ENCODE results near the gene C14orf180.
A peak's percentile ranks its signal among the peaks of the same experiment; 100 is the strongest.

The C14orf180 gene

DNA sequence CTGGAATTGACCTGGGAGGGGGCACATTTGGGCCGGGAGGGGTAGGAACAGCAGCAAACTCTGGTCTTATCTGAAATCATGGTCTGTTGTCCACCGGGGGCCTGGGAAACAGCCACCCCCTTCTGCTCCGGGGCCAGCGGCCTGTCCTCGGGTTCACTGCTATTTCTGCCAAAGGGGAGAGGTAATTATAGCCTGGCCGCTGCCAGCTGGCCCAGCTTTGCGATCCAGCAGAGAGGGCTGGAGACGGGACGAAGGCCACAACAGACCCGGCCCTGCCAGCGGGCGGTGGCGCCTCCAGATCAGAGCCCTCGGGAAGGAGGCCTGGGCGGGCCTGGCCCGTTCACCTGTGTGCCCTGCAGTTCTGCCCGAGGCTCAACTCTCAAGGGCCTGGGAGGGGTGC, at the start of gene C14orf180:
TSS of gene C14orf180 (plus strand) at position 258 of the 400 bp plus-strand sequence. CDS start 6,667 bp downstream, outside the sequence.
- no peak for DNase-seq

DNA sequence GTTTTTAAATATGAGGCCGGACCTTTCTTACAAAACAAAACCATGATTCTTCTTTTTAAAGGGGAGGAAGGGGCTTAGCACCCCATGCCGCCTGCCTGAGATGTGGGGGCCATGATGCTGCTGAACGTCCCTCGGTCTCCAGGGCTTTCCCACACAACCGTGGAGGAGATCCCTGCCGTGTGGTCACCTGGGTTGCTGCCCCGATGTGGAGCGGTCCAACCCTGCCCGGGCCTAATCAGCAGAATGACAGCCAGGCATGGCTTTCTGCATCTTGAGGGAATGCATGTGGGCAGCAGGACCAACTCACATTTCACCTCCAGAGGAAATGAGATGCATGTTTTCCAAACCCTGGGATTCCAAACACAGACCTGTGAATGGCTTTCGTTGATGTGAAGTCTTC, 48.9 kb upstream of the C14orf180 start:
- DNase-seq, result no peak

GRCh38 chr14:104531421-104532190, 48.0 kb upstream of the C14orf180 start:
- no peak for DNase-seq

- DNase-seq, result no peak
These were observed 47.4 kb upstream of the C14orf180 start for GRCh38 chr14:104532191-104532555.

DNA sequence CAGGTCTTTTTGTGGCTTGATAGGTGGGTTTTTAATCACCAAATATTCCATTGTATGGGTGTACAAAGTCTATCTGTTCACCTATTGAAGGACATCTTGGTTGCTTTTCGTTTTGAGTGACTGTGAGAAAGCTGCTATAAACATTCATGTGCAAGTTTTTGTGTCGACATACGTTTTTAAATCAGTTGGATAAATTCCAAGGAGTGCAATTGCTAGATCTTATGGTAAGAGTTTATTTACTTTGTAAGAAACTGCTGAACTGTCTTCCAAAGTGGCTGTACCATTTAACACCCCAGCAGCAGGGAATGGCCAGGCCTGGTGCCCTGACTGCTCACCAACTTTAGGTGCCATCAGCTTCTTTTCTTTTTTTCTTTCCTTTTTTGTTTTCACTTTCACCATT, 45.5 kb upstream of the C14orf180 start:
- DNase-seq, result no peak

DNA sequence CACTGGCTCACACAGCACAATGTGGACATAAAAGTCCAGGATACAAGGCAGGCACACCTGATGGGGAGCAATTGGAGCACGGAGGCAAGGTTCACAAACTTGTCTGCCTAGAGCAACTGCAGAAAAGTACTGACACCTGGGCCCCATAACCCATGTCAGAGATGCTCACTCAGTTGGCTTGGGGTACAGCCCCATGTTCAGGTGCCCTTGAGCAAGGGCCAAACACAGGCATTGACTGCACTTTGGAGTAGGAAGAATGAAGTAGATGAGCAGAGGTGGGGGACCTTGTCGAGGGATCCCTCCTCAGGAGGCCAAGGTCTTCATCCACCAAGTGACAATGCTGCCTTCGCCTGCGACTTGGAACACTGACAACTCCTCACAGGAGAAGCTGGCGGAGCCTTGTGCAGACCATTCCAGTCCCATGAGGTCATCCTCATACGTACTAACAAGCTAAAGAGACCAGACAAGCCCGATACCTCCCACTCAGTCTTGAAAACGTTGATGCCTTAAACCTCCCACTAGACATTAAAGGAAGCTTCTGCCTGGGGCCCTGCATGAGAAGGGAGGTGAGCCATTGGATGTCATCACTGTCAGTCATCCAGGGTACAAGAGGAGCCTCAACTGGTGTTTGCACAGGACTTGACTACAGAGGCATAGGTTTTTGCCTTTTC, 42.5 kb upstream of the C14orf180 start:
- DNase-seq, result peak; percentile 37

DNA sequence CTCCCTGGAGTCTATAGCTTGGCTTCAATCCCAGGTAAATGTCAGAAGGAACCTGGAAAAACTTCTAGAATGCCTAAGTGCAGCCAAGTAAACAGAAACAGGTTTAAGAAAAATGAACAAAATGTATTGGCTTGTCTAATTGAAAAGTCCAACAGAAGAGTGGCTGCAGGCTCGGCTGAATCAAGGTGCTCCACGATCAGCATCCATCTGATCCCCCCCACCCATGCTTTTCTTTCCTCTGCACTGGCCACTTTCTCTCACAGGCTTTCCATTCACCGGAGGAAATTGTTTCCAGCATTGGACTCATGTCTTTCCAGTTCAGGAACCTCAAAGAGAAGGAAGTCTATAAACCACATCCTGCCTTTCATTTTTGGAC, 42.0 kb upstream of the C14orf180 start:
- no peak for DNase-seq

DNA sequence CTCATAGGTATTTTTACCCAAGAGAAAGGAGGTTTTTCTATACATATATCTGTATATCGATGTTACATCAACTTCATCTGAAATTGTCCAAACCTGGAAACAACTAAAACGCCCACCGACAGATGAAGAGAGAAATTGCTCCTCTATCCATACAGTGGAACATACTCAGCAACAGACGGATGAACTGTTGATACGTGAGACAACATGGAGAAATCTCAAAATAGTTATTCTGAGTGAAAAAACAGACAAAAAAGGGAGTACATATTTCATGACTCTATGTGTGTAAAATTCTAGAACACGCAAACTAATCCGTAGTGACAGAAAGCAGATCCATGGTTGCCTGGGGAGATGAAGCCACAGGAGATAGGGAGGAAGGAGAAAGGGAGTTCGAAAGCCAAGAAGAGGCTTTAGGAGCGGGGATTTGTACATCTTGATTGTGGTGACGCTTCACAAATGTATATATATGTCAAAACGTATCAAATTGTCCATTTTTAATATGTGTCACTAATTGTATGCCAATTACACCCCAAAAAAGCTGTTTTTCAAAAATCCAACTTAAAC, 37.6 kb upstream of the C14orf180 start:
- no peak for DNase-seq

- no peak for DNase-seq
These were observed 36.4 kb upstream of the C14orf180 start for GRCh38 chr14:104542871-104543830.

DNA sequence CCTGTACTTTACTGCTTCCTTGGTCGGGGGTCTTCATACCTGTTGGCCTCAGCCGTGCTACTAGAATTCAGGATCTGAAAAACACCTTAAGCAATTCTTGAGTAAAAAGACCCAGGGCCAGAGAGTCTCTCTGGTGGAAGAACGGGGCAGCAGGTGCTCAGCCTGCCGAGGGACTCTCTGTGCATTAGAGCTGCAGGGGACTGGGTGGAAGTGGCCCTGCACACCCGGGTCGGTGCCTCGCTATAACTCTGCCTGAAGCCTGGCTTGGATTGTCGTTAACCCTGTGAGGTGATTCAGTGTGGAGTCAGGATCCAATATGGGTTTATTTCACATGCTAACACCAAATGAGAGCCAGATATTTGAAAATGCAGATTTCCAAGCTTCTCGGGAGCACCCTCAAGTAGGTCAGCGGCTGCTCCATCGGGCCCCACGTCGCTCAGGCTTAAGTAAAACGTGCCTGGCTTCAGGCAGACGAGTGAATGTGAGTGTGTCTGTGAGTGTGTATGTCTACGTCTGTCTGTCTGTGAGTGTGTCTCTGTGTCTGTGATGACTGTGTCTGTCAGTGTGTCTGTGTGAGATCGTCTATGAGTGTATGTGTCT, 35.1 kb upstream of the C14orf180 start:
- no peak for DNase-seq

DNA sequence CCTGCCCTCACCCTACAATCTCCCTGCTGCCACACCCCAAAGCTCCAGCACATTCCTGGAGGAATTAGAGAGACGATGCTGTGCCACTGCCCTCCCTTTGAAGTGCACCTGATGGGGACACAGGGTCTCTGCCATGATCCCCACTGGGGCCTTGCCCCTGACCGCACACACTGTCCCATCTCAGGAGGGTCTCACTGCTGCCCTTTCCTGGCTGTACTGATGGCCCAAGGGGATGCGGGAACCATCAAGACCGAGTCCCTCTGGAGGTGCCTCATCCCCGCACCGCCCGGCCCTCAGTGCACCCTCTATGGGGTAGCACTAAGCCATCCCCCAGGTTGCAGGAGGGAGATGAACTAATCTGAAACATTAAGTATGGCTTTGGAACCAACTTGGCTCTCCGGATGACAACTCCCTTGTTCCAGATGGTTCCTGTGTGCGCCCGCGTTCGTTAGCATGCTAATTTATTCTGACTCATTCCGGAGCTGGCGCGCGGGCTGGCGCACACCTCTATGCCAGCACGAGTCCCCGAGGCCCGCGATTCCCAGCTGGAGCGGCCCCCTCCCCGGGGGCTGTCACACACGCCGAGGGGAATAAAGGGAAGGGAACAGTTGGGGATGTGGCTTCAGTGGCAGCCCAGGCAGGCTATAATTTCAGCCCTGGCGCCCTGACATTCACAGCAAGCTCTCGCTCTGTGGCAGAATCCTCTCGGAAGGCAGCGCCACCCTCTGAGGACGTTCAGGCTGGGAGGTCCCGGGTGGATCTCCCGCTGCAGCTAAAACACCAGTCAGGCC, 34.2 kb upstream of the C14orf180 start:
- no peak for DNase-seq

DNA sequence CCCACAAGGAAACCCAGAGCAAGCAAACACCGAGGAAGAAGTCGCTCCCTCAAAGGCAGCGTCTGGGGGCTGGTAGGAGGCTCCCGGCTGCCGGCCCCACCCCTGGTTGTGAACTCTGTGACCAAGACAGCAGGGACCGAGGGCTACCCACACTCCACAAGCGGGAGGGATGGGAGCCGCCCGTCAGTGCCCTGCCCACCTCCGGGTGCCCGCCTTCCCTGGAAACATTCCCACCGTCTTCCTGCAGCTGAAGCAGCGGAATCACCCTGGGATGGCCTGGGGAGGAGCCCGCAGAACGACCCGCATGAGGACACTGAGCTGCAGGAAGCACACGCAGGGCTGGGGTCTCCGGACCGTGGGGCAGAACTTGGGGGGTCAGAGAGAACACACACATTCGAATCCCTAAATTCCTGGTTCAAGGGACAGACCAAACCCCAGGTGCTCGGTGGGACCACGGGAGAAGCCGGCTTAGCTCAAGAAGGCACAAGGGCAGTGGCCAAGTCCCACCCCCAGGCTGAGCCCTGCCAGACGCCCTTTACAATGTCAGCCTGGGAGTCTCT, 33.5 kb upstream of the C14orf180 start:
- DNase-seq, result no peak

DNA sequence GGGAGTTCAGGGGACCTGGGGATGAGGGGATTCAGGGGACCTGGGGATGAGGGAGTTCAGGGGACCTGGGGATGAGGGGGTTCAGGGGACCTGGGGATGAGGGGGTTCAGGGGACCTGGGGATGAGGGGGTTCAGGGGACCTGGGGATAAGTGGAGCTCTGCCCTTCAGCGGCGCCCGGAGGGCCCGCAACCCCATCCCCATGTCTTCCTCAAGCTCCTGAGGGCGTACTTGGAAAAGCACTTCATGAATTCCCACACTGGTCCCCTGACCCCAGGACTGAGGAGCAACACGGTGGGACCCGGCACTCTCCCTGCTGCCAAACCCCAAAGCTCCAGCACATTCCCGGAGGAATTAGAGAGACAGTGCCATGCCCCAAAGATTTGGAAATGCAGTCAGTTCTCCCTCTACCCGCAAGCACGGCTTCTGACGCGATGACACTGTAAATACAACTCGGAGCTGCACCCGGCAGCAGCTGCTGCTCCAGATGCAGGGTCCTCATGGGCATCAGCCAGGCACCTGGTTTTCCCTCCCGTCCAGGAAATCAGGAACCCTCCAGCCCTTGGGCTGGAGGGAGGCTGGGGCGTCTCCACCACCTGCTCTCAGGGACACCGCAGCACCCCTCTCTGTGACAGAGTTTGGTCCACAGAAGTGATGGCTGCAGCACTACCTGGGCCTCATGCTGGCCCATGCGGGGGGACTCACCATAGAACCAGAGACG, 32.8 kb upstream of the C14orf180 start:
- DNase-seq, result no peak

- no peak for DNase-seq
These were observed 32.1 kb upstream of the C14orf180 start for GRCh38 chr14:104547310-104547997.

GRCh38 chr14:104547998-104548700, 31.4 kb upstream of the C14orf180 start:
- no peak for DNase-seq

DNA sequence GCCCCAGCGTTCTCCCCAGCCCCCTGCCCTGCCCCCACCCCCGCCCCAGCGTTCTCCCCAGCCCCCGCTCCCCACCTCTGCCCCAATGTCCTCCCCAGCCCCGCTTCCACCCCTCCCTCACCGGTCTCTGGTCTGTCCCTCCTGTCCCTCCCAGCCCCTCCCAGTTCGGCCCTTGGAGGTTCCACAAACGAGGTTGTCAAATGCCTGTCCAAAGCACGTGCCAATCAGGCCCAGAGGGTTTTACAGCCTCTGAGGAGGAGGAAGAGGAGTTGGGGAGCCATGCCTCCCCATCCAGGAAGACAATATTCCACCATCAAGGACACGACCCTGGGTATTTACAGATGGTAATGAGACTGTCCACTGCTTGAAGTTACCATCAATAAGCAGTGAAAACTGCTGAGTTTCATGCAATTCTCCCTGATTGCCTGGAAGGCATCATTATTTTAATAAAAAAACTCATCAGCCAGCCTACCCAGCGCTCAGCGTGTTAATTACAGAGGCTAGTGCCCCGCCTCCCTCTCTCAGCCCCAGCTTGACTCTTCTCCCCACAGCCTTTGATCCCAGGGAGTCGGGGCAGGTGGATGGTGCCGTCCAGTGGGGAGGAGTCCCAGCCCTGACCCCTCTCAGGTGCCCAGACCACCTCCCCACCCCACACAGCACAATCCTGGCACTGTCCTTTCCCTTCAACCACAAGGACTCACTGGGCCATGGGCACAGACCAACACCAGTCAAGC, 30.6 kb upstream of the C14orf180 start:
- no peak for DNase-seq

- no peak for DNase-seq
These were observed 29.8 kb upstream of the C14orf180 start for GRCh38 chr14:104549536-104550339.

- no peak for DNase-seq
These were observed 29.2 kb upstream of the C14orf180 start for GRCh38 chr14:104550340-104550860.
